Pulmonary artery endothelial cell (primary cell): ENCODE measurements around the gene TUBB4B. TPM values are rescaled to one million over a fixed set of nuclear protein-coding genes. Genes with fewer than 3 reads are reported as not detected.

Source experiments
- DNase-seq: peaks from one replicate; pipeline ENCODE4 v3.0.0-alpha.2; 2011; ENCODE audit warnings: low read depth, low spot score
- total RNA-seq: library from RNA; depleted of rRNA; stranded (reverse); fragments of >200 nt; gene quantifications from 2 replicates; pipeline ENCODE4 v1.2.3, GENCODE V29; 2014

TUBB4B gene
- total RNA-seq = 279 and 476 TPM in 2 replicates

DNA sequence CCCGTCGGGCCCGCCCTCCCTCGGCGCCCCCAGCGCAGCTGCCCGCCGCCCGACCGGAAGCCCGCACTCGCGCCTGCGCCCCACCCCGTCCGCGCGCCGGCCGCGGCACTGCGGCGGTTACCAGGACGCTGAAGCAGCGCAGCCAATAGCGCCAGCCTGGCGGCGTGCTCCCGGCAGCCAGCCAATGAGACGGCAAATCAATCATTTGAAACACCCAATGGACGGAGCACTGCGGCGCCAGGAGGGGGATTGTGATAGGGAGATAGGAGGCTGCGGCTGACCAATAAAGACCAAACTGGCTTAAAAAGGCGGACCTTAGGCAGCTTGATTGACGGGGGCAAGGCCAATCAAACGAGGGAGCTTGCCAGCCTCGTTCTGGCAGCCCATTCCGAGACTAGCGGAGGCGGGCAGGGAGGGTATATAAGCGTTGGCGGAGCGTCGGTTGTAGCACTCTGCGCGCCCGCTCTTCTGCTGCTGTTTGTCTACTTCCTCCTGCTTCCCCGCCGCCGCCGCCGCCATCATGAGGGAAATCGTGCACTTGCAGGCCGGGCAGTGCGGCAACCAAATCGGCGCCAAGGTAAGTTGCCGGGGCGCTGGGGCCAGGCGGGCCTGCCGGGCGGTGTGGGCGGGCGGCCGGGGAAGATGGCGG, at the start of gene TUBB4B:
Gene TUBB4B (plus strand): TSS at position 447 of the 649 bp plus-strand sequence. CDS start 74 bp downstream, at position 521.
- peak; percentile 100 for DNase-seq

GRCh38 chr9:137191691-137192447, 49.2 kb upstream of the TUBB4B start:
- DNase-seq = no peak

DNA sequence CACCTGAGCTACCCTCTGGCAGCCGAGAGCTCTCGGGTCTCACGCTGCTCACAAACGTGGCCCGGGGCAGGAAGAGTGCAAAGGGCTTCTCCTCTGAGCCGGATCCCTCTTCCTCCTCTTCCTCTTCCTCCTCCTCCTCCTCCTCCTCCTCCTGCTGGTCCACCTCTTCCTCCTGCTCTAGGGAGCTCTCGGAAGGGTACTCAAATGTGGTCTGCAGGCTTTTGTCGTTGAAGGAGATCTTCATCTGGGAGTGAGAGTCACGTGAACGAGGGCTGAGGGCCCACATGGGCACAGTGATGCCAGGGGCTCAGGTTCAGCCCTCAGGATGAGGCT, 48.7 kb upstream of the TUBB4B start:
- no peak for DNase-seq

DNA sequence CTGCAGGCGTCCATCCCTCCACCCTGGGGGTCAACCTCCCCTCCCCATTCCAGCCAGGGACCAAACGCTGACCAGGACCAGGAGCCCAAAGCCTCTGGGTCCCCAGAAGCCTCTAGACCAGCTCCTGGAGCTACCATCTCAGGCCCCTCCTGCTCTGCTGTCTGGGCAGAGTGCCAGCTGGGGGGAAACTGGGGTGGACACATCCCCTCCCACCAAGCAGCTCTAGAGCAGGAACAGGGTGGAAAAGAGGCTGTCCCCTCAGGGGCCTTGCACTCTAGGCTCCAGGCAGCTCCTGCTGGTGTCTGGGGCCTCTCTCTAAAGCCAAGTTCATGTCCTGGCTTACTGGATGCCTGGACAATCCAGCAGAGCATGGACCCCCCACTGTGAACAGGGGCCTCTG, 48.2 kb upstream of the TUBB4B start:
- no peak for DNase-seq

- DNase-seq = no peak
Measured at GRCh38 chr9:137193771-137194170, 47.3 kb upstream of the TUBB4B start.

GRCh38 chr9:137194388-137194787, 46.7 kb upstream of the TUBB4B start:
- DNase-seq = no peak

GRCh38 chr9:137194909-137195308, 46.2 kb upstream of the TUBB4B start:
- no peak for DNase-seq

GRCh38 chr9:137195525-137196220, 45.4 kb upstream of the TUBB4B start:
- DNase-seq = no peak

GRCh38 chr9:137198051-137198901, 42.8 kb upstream of the TUBB4B start:
- DNase-seq = no peak

GRCh38 chr9:137198902-137199283, 42.2 kb upstream of the TUBB4B start:
- no peak for DNase-seq

- DNase-seq = no peak
Measured at GRCh38 chr9:137199411-137200121, 41.5 kb upstream of the TUBB4B start.

DNA sequence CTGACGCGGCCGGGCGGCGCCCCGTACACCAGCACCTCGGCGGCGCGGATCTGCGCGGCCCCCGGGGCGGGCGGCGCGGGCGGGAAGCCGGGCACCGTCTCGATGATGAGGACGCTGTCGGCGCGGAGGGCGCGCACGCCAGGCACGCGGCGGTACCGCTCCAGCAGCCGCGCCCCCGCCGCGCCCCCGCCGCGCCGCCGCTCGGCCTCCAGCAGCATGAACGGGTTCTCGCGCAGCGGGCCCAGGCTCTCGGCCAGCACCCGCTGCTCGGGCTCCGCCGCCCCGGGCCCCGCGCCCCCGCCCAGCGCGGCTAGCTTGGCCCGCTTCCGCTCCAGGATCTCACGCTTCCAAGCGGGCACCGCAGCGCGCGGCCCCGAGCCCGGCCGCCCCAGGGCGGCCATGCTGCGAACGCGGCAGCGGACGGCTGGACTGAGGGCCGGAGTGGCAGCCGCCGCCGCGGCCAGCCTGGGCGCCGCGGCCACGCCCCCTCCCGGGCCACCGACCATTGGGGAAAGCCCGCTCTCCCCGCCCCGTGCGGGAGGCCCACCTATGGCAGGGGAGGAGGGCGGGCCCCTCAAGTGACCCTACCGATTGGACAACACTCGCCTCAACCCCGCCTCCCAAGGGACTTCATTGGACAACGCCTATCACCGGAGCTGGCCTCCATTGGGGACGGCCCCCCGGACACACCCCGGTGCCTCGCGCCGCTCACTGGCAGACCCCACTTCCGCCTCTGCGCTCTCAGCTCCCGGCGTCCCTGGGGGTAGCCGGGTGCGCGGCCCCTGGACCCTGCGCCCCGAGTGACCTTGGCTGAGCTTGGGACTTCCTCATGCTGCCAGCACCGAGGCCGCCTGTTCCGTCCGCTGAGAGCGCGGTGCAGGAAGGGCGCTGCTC, 40.5 kb upstream of the TUBB4B start, which contains the start of gene TPRN:
Gene TPRN (minus strand): TSS at position 431 of the 894 bp plus-strand sequence. CDS start 30 bp downstream, at position 401.
- peak; percentile 96 for DNase-seq

DNA sequence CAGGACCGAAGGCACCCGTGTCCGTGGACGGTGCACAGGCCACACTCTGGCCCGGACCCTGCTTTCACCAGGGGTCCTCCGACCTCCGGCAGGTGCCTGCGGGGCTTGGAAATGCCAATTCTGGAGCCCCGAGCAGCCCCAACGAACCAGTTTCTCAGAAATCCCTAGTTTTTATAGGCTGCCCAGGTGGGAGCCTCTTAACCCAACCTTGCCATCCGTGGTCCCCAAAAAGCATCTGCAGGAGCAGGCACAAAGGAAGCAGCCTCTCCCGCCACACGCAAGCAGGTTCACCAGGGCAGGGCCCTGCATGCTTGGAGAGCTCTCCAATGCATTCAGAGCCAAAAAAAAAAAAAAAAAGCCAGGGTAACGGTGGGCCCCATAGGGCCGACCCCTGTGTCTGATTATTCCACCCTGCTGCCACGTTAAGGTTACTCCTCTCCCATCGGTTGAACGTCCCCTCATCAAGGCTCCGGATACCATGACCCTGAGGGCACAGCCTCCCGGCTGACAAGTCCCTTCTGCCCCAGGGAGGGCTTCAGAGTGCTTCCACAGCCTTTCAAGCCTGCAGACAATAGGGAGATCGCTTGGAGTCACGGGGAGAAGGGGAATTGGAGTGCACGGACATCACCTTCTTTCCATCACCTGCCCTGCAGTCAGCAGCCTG, 39.8 kb upstream of the TUBB4B start:
- DNase-seq = no peak

DNA sequence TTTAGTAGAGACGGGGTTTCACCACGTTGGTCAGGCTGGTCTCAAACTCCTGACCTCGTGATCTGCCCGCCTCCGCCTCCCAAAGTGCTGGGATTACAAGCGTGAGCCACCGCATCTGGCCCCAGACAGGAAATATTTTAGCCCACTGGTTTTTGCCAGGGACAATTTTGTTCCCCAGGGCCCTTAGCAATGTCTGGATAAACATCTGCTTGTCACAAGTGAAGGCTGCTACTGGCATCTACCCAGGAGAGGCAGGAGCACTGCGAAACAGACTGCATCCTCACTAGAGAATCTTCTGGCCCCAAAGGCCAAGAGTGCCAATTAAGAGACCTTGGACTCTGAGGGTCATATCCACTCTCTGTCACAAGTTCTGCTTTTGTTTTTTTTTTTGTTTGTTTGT, 38.1 kb upstream of the TUBB4B start:
- DNase-seq = no peak

DNA sequence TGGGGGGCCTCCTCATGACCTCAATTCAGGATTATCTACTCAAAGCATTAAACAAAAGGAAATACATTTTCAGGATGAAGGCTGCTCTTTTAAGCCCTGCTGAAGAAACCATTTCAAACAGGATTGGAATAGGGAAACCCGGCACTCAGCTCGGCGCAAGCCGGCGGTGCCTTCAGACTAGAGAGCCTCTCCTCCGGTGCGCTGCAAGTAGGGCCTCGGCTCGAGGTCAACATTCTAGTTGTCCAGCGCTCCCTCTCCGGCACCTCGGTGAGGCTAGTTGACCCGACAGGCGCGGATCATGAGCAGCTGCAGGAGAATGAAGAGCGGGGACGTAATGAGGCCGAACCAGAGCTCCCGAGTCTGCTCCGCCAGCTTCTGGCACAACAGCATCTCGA, 36.4 kb upstream of the TUBB4B start:
- DNase-seq = no peak

DNA sequence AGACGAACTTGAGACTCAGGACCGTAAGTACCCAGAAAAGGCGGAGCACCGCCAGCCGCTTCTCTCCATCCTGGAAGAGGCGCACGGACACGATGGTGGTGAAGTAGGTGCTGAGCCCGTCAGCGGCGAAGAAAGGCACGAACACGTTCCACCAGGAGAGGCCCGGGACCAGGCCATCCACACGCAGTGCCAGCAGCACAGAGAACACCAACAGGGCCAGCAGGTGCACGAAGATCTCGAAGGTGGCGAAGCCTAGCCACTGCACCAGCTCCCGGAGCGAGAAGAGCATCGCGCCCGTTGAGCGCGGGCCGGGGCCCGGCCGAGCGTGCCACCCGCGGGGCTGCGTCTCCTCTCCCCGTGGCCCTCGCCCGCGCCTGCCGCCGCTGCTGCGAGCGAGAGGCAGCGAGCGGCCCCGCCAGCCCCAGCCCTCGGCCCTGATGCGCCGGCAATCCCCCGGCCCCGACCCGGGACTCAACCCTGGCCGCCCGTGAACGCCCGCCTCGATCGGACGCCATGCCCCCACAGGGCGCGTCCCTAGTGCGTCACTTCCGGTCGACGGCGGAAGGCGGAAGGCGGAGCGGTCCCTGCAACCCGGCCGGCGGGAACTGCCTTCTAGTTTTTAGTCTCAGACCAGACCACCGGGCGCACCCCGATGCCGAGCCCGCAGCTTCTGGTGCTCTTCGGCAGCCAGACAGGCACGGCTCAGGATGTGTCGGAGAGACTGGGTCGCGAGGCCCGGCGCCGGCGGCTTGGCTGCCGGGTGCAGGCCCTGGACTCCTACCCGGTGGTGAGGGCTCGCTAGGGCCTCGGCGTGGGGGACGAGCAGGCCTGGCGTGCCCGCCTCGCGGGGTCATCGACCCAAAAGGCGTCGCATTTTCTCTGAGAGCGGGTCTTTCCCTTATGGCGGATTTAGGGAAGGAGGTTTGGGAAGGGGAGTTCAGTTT, 35.7 kb upstream of the TUBB4B start, which contains the start of the genes NDOR1 and TMEM203:
Gene NDOR1 (plus strand): TSS at position 575 of the 944 bp plus-strand sequence. CDS start 78 bp downstream, at position 653.
Gene TMEM203 (minus strand): TSS at position 523 of the 944 bp plus-strand sequence. CDS start 234 bp downstream, at position 289.
- peak; percentile 46 for DNase-seq

DNA sequence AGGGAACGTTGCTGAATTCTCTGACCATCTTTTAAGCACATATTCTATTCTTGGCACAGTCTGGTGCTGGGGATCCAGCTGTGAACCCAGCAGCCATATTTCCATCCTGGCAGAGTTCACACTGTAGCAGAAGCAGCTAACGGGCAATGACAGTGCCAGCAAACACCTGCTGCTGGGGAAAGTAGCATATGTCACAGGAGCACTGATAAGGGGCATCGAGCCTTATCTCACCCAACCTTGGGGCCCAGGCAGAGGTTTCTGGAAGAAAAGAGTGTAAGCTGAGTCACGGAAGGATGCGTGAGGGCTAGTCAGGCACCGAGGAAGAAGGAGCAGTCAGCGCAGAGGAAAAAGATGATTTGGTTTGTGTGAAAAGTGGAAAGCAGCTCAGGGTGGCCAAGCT, 34.5 kb upstream of the TUBB4B start:
- no peak for DNase-seq

DNA sequence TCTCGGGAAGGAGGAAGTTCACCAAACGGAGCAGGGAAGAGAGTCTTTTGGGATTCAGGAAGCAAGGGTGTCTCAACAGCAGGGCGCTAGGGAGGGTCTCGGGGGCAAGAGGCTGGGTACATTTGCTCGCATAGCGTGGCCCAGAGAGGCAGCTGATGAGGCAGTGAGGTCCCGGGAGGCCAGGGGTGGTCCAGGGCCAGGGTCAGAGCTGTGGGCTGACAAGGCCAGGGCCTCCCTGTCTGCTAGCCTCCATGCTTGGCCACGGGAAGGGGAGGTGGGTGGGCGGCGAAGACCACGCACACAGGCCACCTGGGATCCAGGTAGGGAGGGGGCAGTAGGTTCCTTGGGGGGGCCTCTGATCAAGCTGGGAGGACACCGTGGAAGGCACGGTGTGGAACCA, 29.6 kb upstream of the TUBB4B start:
- DNase-seq = no peak
